Nephron (organoid): ENCODE measurements around the gene ZMYND8.
"Not testable (repeated sequence)": the region's sequence is repeated elsewhere in the genome, so short reads cannot be mapped to it uniquely, and the experiment has no call there.

Experiments used
- H3K27ac Mint-ChIP-seq, 3 experiments: 2 replicates each; pipeline ENCODE4 v1.8.0; 2020; ENCODE audit warnings: mixed read lengths in 3 of 3, mild to moderate bottlenecking in 2 of 3, moderate library complexity in 1 of 3
- H3K27me3 Mint-ChIP-seq: 2 replicates; pipeline ENCODE4 v1.8.0; 2021; ENCODE audit warnings: low read depth, mild to moderate bottlenecking, moderate library complexity, mixed read lengths
- H3K36me3 Mint-ChIP-seq: 2 replicates; pipeline ENCODE4 v1.8.0; 2020; ENCODE audit warnings: low read depth, mixed read lengths
- H3K4me1 Mint-ChIP-seq: 2 replicates; pipeline ENCODE4 v1.8.0; 2020; ENCODE audit warnings: mixed read lengths
- H3K4me3 Mint-ChIP-seq, 3 experiments: 2 replicates each; pipeline ENCODE4 v1.8.0; 2020; ENCODE audit warnings: mild to moderate bottlenecking in 3 of 3, mixed read lengths in 3 of 3, moderate library complexity in 2 of 3
- H3K9me3 Mint-ChIP-seq: 2 replicates; pipeline ENCODE4 v1.8.0; 2020; ENCODE audit warnings: mixed read lengths
- CTCF ChIP-seq, 3 experiments: fragments of 200-600 bp; sonication (generic); IDR thresholded peaks; one replicate each; pipeline ENCODE4 v1.5.0; 2021; ENCODE audit warnings: antibody characterized with exemption in 3 of 3; ENCODE audit not compliant: unreplicated experiment in 3 of 3

Gene ZMYND8

GRCh38 chr20:47392721-47393073 lies 36.2 kb upstream of the ZMYND8 start:
- no peak for TF ChIP-seq CTCF (IDR thresholded peaks at IDR 0.05; ENCODE audit: unreplicated experiment in 3 of 3)
- Mint-ChIP-seq H3K27ac (no peak overlapping the region), H3K9me3 (peaks cover 3% of the 10 kb centered on the region), H3K27me3 (no peaks in the 10 kb centered on the region), H3K36me3 (no peaks in the 10 kb centered on the region), H3K4me3 (no peak overlapping the region), H3K4me1 (peaks cover under 1% of the 10 kb centered on the region)

GRCh38 chr20:47392015-47392720 lies 35.7 kb upstream of the ZMYND8 start:
- Mint-ChIP-seq H3K36me3 (no peaks in the 10 kb centered on the region), H3K4me1 (no peaks in the 10 kb centered on the region), H3K27me3 (no peaks in the 10 kb centered on the region), H3K27ac (no peak overlapping the region), H3K4me3 (no peak overlapping the region), H3K9me3 (peaks cover 3% of the 10 kb centered on the region)
- no peak for TF ChIP-seq CTCF (IDR thresholded peaks at IDR 0.05; ENCODE audit: unreplicated experiment in 3 of 3)

- Mint-ChIP-seq H3K27me3 (no peaks in the 10 kb centered on the region), H3K36me3 (no peaks in the 10 kb centered on the region), H3K4me1 (no peaks in the 10 kb centered on the region), H3K27ac (no peak overlapping the region), H3K4me3 (no peak overlapping the region), H3K9me3 (peaks cover 3% of the 10 kb centered on the region)
- TF ChIP-seq CTCF (IDR thresholded peaks at IDR 0.05; ENCODE audit: unreplicated experiment in 3 of 3), result no peak
These were observed 34.9 kb upstream of the ZMYND8 start for GRCh38 chr20:47391276-47392010.

GRCh38 chr20:47389867-47390347 lies 33.4 kb upstream of the ZMYND8 start:
- TF ChIP-seq CTCF (IDR thresholded peaks at IDR 0.05; ENCODE audit: unreplicated experiment in 3 of 3), result no peak
- Mint-ChIP-seq H3K36me3 (no peaks in the 10 kb centered on the region), H3K27me3 (no peaks in the 10 kb centered on the region), H3K4me1 (no peaks in the 10 kb centered on the region), H3K9me3 (peaks cover 3% of the 10 kb centered on the region), H3K27ac (no peak overlapping the region), H3K4me3 (no peak overlapping the region)

GRCh38 chr20:47385968-47386367 lies 29.5 kb upstream of the ZMYND8 start:
- H3K4me3 Mint-ChIP-seq, H3K27me3 Mint-ChIP-seq, H3K4me1 Mint-ChIP-seq, H3K27ac Mint-ChIP-seq, H3K9me3 Mint-ChIP-seq, H3K36me3 Mint-ChIP-seq: not testable (repeated sequence)

- no peaks in the 10 kb centered on the region for H3K36me3 Mint-ChIP-seq
- H3K4me1 Mint-ChIP-seq, result peaks cover 13% of the 10 kb centered on the region
- H3K4me3 Mint-ChIP-seq, result no peak overlapping the region
- no peak for TF ChIP-seq CTCF (IDR thresholded peaks at IDR 0.05; ENCODE audit: unreplicated experiment in 3 of 3)
- H3K9me3 Mint-ChIP-seq, result no peaks in the 10 kb centered on the region
- H3K27me3 Mint-ChIP-seq, result peaks cover 4% of the 10 kb centered on the region
- H3K27ac Mint-ChIP-seq, result no peak overlapping the region
These were observed 26.4 kb upstream of the ZMYND8 start for GRCh38 chr20:47382746-47383415.
